ENCODE data around the gene TBL1X.

The TBL1X gene

DNA sequence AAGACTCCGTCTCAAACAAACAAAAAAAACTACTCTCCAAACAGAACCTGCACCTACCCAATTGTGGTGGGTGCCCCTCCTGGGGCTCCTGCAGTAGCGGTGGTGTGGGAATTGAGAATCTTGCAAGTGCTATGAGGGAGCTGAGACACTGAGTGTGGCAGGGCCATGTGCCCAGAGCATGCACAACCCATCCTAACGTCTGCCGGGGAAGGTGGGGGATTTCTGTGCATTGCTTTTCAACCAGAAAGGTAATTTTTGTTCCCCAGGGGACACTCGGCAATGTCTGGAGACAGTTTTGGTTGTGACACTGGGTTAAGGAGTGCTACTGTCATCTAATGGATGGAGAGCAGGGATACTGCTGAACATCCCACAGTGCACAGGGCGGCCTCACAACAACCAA, 35.7 kb downstream of the TBL1X start:
- WGBS: 96% methylated on average over 5 of the region's 6 CpGs
- Histone ChIP-seq H3K4me1 (ENCODE audit: insufficient read depth, low read length) (no peaks in the 10 kb centered on the region), H3K27me3 (ENCODE audit: insufficient read depth, low read length) (no peaks in the 10 kb centered on the region), H3K9me3 (ENCODE audit: insufficient read depth, low read depth, low read length) (no peaks in the 10 kb centered on the region), H3K36me3 (ENCODE audit: insufficient read depth, low read length) (peaks cover 21% of the 10 kb centered on the region), H3K27ac (ENCODE audit: low read depth, low read length) (no peak overlapping the region), H3K9ac (ENCODE audit: low read depth, low read length) (no peak overlapping the region), H3K4me3 (ENCODE audit: low read length) (no peak overlapping the region)

DNA sequence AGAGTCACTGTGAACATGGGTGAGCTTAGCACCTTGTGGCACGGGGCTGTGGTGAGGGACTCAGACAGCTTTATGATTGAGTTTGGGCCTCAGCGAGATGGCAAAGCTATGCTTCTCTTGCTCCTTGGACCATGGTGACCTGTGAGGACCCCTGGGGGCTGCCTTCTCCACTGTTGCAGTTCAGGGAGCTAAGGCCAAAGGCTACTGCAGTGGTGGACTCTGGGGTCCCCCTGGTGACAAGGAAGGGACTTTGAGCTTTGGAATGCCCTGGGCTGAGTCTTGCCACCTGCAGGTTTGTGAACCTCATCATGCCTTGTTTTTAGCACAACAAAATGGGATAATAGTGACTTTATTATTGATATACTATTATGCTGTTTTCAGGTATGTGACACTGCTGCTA, 36.5 kb downstream of the TBL1X start:
- whole genome bisulfite sequencing: 89% methylated on average over 2 of the region's 2 CpGs
- Histone ChIP-seq H3K9ac (ENCODE audit: low read depth, low read length) (no peak overlapping the region), H3K27me3 (ENCODE audit: insufficient read depth, low read length) (no peaks in the 10 kb centered on the region), H3K27ac (ENCODE audit: low read depth, low read length) (no peak overlapping the region), H3K4me3 (ENCODE audit: low read length) (no peak overlapping the region), H3K9me3 (ENCODE audit: insufficient read depth, low read depth, low read length) (no peaks in the 10 kb centered on the region), H3K36me3 (ENCODE audit: insufficient read depth, low read length) (peaks cover 21% of the 10 kb centered on the region), H3K4me1 (ENCODE audit: insufficient read depth, low read length) (no peaks in the 10 kb centered on the region)

DNA sequence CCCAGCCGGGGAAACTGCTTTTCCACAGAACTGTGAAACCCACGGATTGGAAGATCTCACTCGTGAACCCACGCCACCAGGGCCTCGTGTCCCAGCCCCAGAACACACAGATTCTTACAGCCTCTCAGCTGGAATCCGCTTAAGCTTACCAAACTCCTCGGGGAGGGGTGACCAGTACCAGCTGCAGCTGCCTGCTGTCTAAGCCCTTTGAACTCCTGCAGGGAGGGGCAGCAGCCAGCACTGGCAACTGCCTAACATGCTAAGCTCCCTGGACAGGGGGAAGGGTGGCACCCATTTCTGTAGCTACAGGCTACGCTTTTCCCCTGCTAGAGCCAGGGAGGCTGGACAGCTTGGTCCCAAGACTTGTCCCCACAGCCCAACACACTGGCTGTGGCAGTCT, 38.4 kb downstream of the TBL1X start:
- Histone ChIP-seq H3K4me1 (ENCODE audit: insufficient read depth, low read length) (no peaks in the 10 kb centered on the region), H3K27me3 (ENCODE audit: insufficient read depth, low read length) (no peaks in the 10 kb centered on the region)

DNA sequence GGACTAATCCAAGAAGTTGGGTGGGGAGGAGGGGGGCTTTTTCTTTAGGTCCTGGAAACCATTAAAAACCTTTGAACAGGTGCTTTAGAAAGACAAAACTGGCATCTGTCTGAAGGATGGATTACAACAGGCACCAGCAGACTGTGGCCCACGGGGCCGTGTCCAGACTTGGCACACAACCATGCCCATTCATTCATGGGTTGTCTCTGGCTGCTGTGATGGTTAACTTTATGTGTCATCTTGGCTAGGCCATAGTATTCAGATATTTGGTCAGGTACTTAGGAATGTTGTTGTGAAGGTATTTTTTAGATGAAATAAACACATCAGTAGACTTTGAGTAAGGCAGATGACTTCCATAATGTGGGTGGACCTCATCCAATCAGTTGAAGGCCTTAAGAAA, 45.5 kb downstream of the TBL1X start:
- Histone ChIP-seq H3K36me3 (ENCODE audit: insufficient read depth, low read length) (no peaks in the 10 kb centered on the region), H3K9me3 (ENCODE audit: insufficient read depth, low read depth, low read length) (no peaks in the 10 kb centered on the region), H3K27ac (ENCODE audit: low read depth, low read length) (no peak overlapping the region), H3K4me3 (ENCODE audit: low read length) (no peak overlapping the region), H3K9ac (ENCODE audit: low read depth, low read length) (no peak overlapping the region), H3K4me1 (ENCODE audit: insufficient read depth, low read length) (no peaks in the 10 kb centered on the region), H3K27me3 (ENCODE audit: insufficient read depth, low read length) (no peaks in the 10 kb centered on the region)
- 87% methylated on average over 2 of the region's 2 CpGs for WGBS

More for the DNA sequence above, 38.4 kb downstream of the TBL1X start:
- H3K36me3 ChIP-seq (ENCODE audit: insufficient read depth, low read length): peaks cover 21% of the 10 kb centered on the region
- H3K4me3 ChIP-seq (ENCODE audit: low read length): no peak overlapping the region
- H3K27ac ChIP-seq (ENCODE audit: low read depth, low read length): no peak overlapping the region
- WGBS: 82% methylated on average over 8 of the region's 8 CpGs
- no peaks in the 10 kb centered on the region for H3K9me3 ChIP-seq (ENCODE audit: insufficient read depth, low read depth, low read length)
- no peak overlapping the region for H3K9ac ChIP-seq (ENCODE audit: low read depth, low read length)

DNA sequence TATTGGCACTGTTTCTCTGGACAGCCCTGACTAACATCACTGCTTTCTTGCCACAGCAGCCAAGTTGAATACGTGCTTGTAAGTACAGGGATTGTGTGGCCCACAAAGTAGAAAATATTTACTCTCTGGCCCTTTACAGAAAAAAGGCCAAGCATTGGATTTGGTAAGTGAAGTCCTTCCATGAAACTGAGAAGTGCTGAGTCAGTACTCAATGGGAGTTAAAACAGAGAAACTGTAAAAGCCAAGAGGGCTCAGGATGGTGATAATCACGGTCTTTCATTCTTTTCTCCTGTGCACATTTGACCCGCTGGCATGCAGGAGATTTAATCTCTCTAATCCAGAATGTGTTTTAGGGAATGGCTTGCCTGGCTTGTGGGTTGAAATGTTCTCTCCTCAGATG, 46.1 kb downstream of the TBL1X start:
- H3K27me3 ChIP-seq (ENCODE audit: insufficient read depth, low read length): no peaks in the 10 kb centered on the region
- WGBS: 91% methylated on average over 3 of the region's 3 CpGs
- H3K4me3 ChIP-seq (ENCODE audit: low read length): no peak overlapping the region
- no peak overlapping the region for H3K27ac ChIP-seq (ENCODE audit: low read depth, low read length)
- H3K36me3 ChIP-seq (ENCODE audit: insufficient read depth, low read length): no peaks in the 10 kb centered on the region
- H3K4me1 ChIP-seq (ENCODE audit: insufficient read depth, low read length): no peaks in the 10 kb centered on the region
- H3K9ac ChIP-seq (ENCODE audit: low read depth, low read length): no peak overlapping the region
- no peaks in the 10 kb centered on the region for H3K9me3 ChIP-seq (ENCODE audit: insufficient read depth, low read depth, low read length)

DNA sequence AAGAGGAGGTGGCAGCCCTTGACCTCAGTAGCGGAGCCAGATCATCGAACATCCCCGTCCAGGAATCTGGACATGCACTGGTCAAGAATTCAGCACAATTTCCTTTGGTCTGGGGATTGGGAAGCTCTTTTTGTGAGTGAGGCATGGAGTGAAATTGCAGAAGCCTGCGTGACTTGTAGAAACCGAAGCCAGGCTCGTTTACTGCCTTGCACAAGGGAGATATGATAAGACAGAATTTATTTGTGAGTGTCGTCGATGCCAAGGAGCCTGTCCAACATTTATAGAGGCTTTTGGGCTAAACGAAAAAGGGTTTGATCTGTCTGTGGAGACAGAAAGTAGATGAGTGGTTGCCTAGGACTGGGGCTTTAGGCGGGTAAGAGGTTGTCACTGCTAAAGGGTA, 50.6 kb downstream of the TBL1X start:
- no peak overlapping the region for H3K27ac ChIP-seq (ENCODE audit: low read depth, low read length)
- no peak overlapping the region for H3K4me3 ChIP-seq (ENCODE audit: low read length)
- 92% methylated on average over 10 of the region's 10 CpGs for WGBS
- H3K9ac ChIP-seq (ENCODE audit: low read depth, low read length): no peak overlapping the region
- H3K4me1 ChIP-seq (ENCODE audit: insufficient read depth, low read length): peaks cover 10% of the 10 kb centered on the region; the same call in 1 of the 2 replicates
- H3K27me3 ChIP-seq (ENCODE audit: insufficient read depth, low read length): no peaks in the 10 kb centered on the region
- no peaks in the 10 kb centered on the region for H3K36me3 ChIP-seq (ENCODE audit: insufficient read depth, low read length)
- H3K9me3 ChIP-seq (ENCODE audit: insufficient read depth, low read depth, low read length): no peaks in the 10 kb centered on the region

DNA sequence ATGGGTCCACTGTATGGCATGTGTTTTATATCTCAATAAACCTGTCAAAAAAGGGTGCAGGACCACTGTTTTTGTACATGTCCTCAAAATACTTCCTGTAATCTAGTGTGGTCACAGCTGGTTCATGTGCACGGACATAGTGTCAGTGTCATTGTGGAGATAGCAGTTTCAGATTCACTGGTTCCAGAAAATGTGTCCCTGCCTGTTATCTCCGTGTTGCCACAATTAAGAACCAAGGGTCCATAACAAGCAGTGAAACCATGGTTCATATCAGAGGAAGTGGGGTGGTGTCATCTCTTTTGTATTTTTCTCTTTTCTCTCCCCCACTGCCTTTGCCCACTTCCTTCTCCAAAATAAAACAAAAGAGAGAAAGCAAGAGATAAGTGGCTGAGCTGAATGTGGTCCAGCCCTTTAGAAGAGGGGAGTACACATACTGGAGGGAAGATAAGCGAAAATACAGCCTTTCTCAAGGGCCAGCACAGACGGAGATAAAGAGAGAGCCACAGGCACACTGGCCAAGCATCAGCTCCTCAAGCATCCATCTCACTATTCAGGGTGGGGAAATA, 51.2 kb downstream of the TBL1X start:
- peaks cover 11% of the 10 kb centered on the region; the same call in 1 of the 2 replicates for H3K4me1 ChIP-seq (ENCODE audit: insufficient read depth, low read length)
- 75% methylated on average over 4 of the region's 4 CpGs for WGBS
- H3K9ac ChIP-seq (ENCODE audit: low read depth, low read length): no peak overlapping the region
- H3K27ac ChIP-seq (ENCODE audit: low read depth, low read length): no peak overlapping the region
- H3K36me3 ChIP-seq (ENCODE audit: insufficient read depth, low read length): no peaks in the 10 kb centered on the region
- no peaks in the 10 kb centered on the region for H3K27me3 ChIP-seq (ENCODE audit: insufficient read depth, low read length)
- H3K4me3 ChIP-seq (ENCODE audit: low read length): no peak overlapping the region
- H3K9me3 ChIP-seq (ENCODE audit: insufficient read depth, low read depth, low read length): no peaks in the 10 kb centered on the region

- H3K9me3 ChIP-seq (ENCODE audit: insufficient read depth, low read depth, low read length): no peaks in the 10 kb centered on the region
- H3K27me3 ChIP-seq (ENCODE audit: insufficient read depth, low read length): no peaks in the 10 kb centered on the region
- 95% methylated on average over 3 of the region's 3 CpGs for WGBS
- no peak overlapping the region for H3K4me3 ChIP-seq (ENCODE audit: low read length)
- H3K4me1 ChIP-seq (ENCODE audit: insufficient read depth, low read length): peaks cover 11% of the 10 kb centered on the region; the same call in 1 of the 2 replicates
- H3K27ac ChIP-seq (ENCODE audit: low read depth, low read length): no peak overlapping the region
- no peak overlapping the region for H3K9ac ChIP-seq (ENCODE audit: low read depth, low read length)
- H3K36me3 ChIP-seq (ENCODE audit: insufficient read depth, low read length): no peaks in the 10 kb centered on the region
Measured at GRCh38 chrX:9516635-9517034, 51.8 kb downstream of the TBL1X start.

GRCh38 chrX:9518051-9518450, 53.2 kb downstream of the TBL1X start:
- H3K9ac ChIP-seq (ENCODE audit: low read depth, low read length): no peak overlapping the region
- no peak overlapping the region for H3K27ac ChIP-seq (ENCODE audit: low read depth, low read length)
- peaks cover 11% of the 10 kb centered on the region; the same call in 1 of the 2 replicates for H3K4me1 ChIP-seq (ENCODE audit: insufficient read depth, low read length)
- H3K36me3 ChIP-seq (ENCODE audit: insufficient read depth, low read length): no peaks in the 10 kb centered on the region
- 94% methylated on average over 4 of the region's 4 CpGs for WGBS
- H3K4me3 ChIP-seq (ENCODE audit: low read length): no peak overlapping the region
- no peaks in the 10 kb centered on the region for H3K9me3 ChIP-seq (ENCODE audit: insufficient read depth, low read depth, low read length)
- H3K27me3 ChIP-seq (ENCODE audit: insufficient read depth, low read length): no peaks in the 10 kb centered on the region

DNA sequence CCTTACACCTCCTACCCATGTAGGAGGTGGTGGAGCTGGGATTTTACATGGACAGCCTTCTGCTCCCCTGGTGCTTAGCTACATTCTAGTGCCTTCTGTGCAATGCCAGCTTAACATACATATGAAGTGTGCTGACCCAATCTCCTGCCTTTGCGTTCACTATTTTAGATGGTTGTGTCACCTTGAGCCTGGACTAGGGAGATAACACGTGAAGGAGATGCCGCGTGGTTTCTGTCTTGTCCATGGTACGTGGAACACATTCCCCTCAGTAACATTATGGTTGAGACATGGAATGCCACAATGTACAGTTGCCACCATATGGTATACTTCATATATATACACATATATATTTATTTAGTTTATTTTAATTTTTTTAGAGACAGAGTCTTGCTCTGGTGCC, 54.0 kb downstream of the TBL1X start:
- Histone ChIP-seq H3K27ac (ENCODE audit: low read depth, low read length) (no peak overlapping the region), H3K27me3 (ENCODE audit: insufficient read depth, low read length) (no peaks in the 10 kb centered on the region), H3K36me3 (ENCODE audit: insufficient read depth, low read length) (no peaks in the 10 kb centered on the region), H3K9me3 (ENCODE audit: insufficient read depth, low read depth, low read length) (no peaks in the 10 kb centered on the region), H3K4me1 (ENCODE audit: insufficient read depth, low read length) (peaks cover 11% of the 10 kb centered on the region; the same call in 1 of the 2 replicates), H3K4me3 (ENCODE audit: low read length) (no peak overlapping the region), H3K9ac (ENCODE audit: low read depth, low read length) (no peak overlapping the region)
- 98% methylated on average over 5 of the region's 5 CpGs for WGBS

DNA sequence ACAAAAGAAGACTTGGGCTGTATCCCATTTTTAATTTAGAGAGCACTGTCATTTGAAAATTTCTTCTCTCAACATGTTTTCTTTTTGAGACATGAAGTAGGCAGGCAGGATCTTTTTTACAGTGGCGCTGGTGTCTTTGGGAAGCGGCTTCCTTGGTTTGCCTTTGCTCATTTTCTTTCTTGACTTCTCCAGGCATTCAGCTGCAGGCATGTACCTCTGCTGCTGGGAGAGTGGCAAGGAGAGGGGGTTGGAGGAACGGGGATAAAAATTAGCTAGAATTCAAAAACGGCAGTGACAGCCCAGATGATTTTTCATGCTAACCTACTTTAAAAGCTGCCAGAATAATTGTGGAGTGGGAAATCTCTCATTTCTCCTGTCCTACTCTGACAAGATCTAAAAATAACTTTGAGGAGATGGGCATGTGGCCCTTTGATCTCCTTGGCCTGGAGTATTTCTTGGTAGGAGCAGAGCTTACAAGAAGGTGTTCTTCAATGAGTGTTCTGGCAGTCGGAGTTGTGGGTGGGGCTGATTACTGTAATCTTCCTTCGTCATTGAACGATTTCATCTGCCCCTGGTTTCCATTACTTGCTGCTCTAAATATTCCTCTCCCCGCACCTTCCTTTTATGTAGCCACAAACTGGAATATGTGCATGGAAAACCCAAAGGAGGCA, 54.8 kb downstream of the TBL1X start:
- H3K4me1 ChIP-seq (ENCODE audit: insufficient read depth, low read length): peaks cover 11% of the 10 kb centered on the region; the same call in 1 of the 2 replicates
- H3K27me3 ChIP-seq (ENCODE audit: insufficient read depth, low read length): no peaks in the 10 kb centered on the region
- no peak overlapping the region for H3K4me3 ChIP-seq (ENCODE audit: low read length)
- H3K36me3 ChIP-seq (ENCODE audit: insufficient read depth, low read length): no peaks in the 10 kb centered on the region
- 80% methylated on average over 7 of the region's 8 CpGs for WGBS
- no peak overlapping the region for H3K27ac ChIP-seq (ENCODE audit: low read depth, low read length)
- no peak overlapping the region for H3K9ac ChIP-seq (ENCODE audit: low read depth, low read length)
- H3K9me3 ChIP-seq (ENCODE audit: insufficient read depth, low read depth, low read length): no peaks in the 10 kb centered on the region

Data from HUES64 (cell line).